PC-9 (cell line): ENCODE results near the gene C10orf67. TPM values are rescaled to one million over a fixed set of nuclear protein-coding genes. Genes with fewer than 3 reads are reported as not detected.

Source experiments
- BruUV-seq: library from RNA; stranded (reverse); fragments of 400-500 nt; replicated peaks from 2 replicates; lab custom pipeline; 2021; lab: Mats Ljungman, UMichigan
- CTCF ChIA-PET: fragments of 300-600 bp; sonication (Branson Sonifier 250); formaldehyde crosslinking; loops from one replicate; lab custom pipeline; 2022; ENCODE audit warnings: antibody characterized with exemption; lab: Charles Lee
- POLR2A ChIA-PET: fragments of 300-600 bp; sonication (Branson Sonifier 250); formaldehyde crosslinking; loops from one replicate; lab custom pipeline; 2022; ENCODE audit warnings: antibody characterized with exemption; ENCODE audit not compliant: unreplicated experiment; lab: Charles Lee
- DNase-seq, 2 experiments: peaks; one replicate each; pipeline versions ENCODE4 v3.0.0 to v3.0.0-alpha.2; 2015 to 2022; ENCODE audit warnings: mixed read lengths in 1 of 2
- H2AFZ ChIP-seq: fragments of 200-600 bp; sonication (generic); 2 replicates; pipeline ENCODE4 v1.8.1; 2017; ENCODE audit warnings: antibody characterized with exemption
- H3F3A ChIP-seq: fragments of 200-600 bp; sonication (generic); 2 replicates; pipeline ENCODE4 v1.8.1; 2017; ENCODE audit warnings: antibody characterized with exemption, mild to moderate bottlenecking, low read depth; ENCODE audit not compliant: insufficient read depth
- H3K27ac ChIP-seq: fragments of 200-600 bp; sonication (generic); 2 replicates; pipeline ENCODE4 v1.6.1; 2016; ENCODE audit warnings: mixed run types
- H3K27me3 ChIP-seq: fragments of 200-600 bp; sonication (generic); 2 replicates; pipeline ENCODE4 v1.6.1; 2016; ENCODE audit warnings: low read depth, mixed run types; ENCODE audit not compliant: insufficient read depth
- H3K36me3 ChIP-seq: fragments of 200-600 bp; sonication (generic); 2 replicates; pipeline ENCODE4 v1.6.1; 2016; ENCODE audit warnings: low read depth, mixed run types
- H3K4me1 ChIP-seq: fragments of 200-600 bp; sonication (generic); replicated peaks from 2 replicates; pipeline ENCODE4 v1.6.1; 2016; ENCODE audit warnings: mixed run types; ENCODE audit not compliant: insufficient read depth
- H3K4me2 ChIP-seq: fragments of 200-600 bp; sonication (generic); 2 replicates; pipeline ENCODE4 v1.6.1; 2017; ENCODE audit warnings: mixed run types
- H3K4me3 ChIP-seq: fragments of 200-600 bp; sonication (generic); 2 replicates; pipeline ENCODE4 v1.6.1; 2016; ENCODE audit warnings: mixed run types
- H3K79me2 ChIP-seq: fragments of 200-600 bp; sonication (generic); 2 replicates; pipeline ENCODE4 v1.6.1; 2017; ENCODE audit warnings: low read depth, mixed run types
- H3K9me2 ChIP-seq: fragments of 200-600 bp; sonication (generic); 2 replicates; pipeline ENCODE4 v1.8.1; 2017; ENCODE audit warnings: mild to moderate bottlenecking; ENCODE audit not compliant: insufficient read depth
- H3K9me3 ChIP-seq: fragments of 200-600 bp; sonication (generic); 2 replicates; pipeline ENCODE4 v1.8.1; 2016; ENCODE audit warnings: low read depth; ENCODE audit not compliant: insufficient read depth
- H4K20me1 ChIP-seq: fragments of 200-600 bp; sonication (generic); 2 replicates; pipeline ENCODE4 v1.8.1; 2017; ENCODE audit not compliant: insufficient read depth
- EZH2 ChIP-seq: fragments of 200-600 bp; sonication (generic); IDR thresholded peaks from 2 replicates; pipeline ENCODE4 v1.8.0; 2017; ENCODE audit warnings: antibody characterized with exemption, low read depth
- intact Hi-C: fragments of 100-400 bp; cut with micrococcal nuclease; formaldehyde crosslinking; loops from one replicate; pipeline ENCODE4 v1.10.0; 2022; ENCODE audit not compliant: unreplicated experiment
- total RNA-seq: library from RNA; stranded (reverse); gene quantifications from 2 replicates; pipeline ENCODE4 v1.2.3, GENCODE V29; 2021
- TF ChIP-seq, protein P1 (sequence below): fragments of 200-600 bp; sonication (generic); conservative IDR thresholded peaks from 2 replicates; pipeline ENCODE4 v1.6.1; 2017; ENCODE audit warnings: mixed run types, antibody characterized with exemption, mild to moderate bottlenecking, moderate library complexity

Gene C10orf67
- total RNA-seq, 1 experiment from 2014 or later, result 1.2 TPM

GRCh38 chr10:23345861-23346260, 1.3 kb upstream of the C10orf67 start:
- peak overlapping the region; percentile 66 for H3K4me2 ChIP-seq
- no peaks in the 10 kb centered on the region for H4K20me1 ChIP-seq
- no peaks in the 10 kb centered on the region for H3K9me2 ChIP-seq
- H3K4me3 ChIP-seq, result no peak overlapping the region
- ChIA-PET CTCF (interaction anchor here (0.5 kb wide), 1 partner anchor 101 kb away, joined by 4 read pairs; no protein-coding TSS in a partner anchor), POLR2A (interaction anchor here (0.5 to 1.9 kb wide), 3 partner anchors 87 to 718 kb away, joined by 4 to 13 read pairs (median 10); no protein-coding TSS in a partner anchor)
- no TSS peak for BruUV-seq
- peak overlapping the region; percentile 82 for H3K27ac ChIP-seq
- H3K36me3 ChIP-seq, result no peaks in the 10 kb centered on the region
- peaks cover 41% of the 10 kb centered on the region for H3K4me1 ChIP-seq
- peaks cover 20% of the 10 kb centered on the region for H3F3A ChIP-seq
- TF ChIP-seq, protein P1, sequence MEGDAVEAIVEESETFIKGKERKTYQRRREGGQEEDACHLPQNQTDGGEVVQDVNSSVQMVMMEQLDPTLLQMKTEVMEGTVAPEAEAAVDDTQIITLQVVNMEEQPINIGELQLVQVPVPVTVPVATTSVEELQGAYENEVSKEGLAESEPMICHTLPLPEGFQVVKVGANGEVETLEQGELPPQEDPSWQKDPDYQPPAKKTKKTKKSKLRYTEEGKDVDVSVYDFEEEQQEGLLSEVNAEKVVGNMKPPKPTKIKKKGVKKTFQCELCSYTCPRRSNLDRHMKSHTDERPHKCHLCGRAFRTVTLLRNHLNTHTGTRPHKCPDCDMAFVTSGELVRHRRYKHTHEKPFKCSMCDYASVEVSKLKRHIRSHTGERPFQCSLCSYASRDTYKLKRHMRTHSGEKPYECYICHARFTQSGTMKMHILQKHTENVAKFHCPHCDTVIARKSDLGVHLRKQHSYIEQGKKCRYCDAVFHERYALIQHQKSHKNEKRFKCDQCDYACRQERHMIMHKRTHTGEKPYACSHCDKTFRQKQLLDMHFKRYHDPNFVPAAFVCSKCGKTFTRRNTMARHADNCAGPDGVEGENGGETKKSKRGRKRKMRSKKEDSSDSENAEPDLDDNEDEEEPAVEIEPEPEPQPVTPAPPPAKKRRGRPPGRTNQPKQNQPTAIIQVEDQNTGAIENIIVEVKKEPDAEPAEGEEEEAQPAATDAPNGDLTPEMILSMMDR, result no peak
- TF ChIP-seq EZH2, result no peak
- no peaks in the 10 kb centered on the region; the same call in 1 of the 2 replicates for H3K79me2 ChIP-seq
- no peaks in the 10 kb centered on the region for H3K9me3 ChIP-seq
- H3K27me3 ChIP-seq, result no peaks in the 10 kb centered on the region
- intact Hi-C loops, result loop anchor here (1.0 kb wide), 1 partner anchor 38 kb away; no protein-coding TSS in a partner anchor
- DNase-seq, result peak; percentile 35 to 92
- no peak overlapping the region for H2AFZ ChIP-seq

DNA sequence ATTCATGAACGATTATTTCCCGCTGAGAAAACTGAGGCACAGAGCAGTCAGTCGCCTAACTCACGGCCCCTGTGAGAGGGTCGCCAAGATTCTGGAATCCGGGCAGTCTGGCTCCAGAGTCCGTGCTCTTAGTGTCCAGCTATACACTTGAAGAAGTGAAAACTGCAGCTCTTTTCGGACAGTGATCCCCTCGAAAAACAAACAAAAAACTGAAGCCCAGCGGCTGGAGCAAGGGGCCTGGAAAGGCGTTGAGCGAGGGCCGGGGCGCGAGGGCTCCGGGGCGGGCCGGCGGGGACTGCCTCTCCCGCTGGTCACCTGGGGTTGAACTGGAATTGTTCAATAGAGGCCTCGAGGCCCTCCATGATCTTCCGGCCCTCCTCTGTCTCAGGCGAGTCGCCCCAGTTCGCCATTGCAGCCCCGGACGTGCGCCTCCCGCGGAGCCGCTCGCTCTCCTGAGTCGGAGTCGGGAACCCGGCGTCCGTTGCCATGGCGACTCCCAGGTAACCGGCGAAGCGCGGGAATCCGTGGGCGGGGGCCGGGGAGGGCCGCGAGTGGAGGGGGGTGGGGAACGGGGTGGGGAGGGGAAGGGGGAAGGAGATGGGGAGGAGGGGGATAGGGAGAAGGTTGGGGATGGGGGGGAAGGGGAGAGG, 881 bp downstream of the C10orf67 start:
- no peaks in the 10 kb centered on the region for H3K36me3 ChIP-seq
- POLR2A ChIA-PET, result interaction anchor here (1.9 kb wide), 1 partner anchor 89 kb away, joined by 13 read pairs; no protein-coding TSS in a partner anchor
- peak overlapping the region; percentile 55 for H3K4me3 ChIP-seq
- 0 out of 2 replicates have a peak overlapping the region, but pooled peaks have one; percentile 39 for H2AFZ ChIP-seq
- H4K20me1 ChIP-seq, result no peaks in the 10 kb centered on the region
- H3K4me1 ChIP-seq, result peaks cover 62% of the 10 kb centered on the region
- no peaks in the 10 kb centered on the region for H3K9me3 ChIP-seq
- H3K79me2 ChIP-seq, result no peaks in the 10 kb centered on the region; the same call in 1 of the 2 replicates
- TSS peak; percentile 58 for BruUV-seq
- peak overlapping the region; percentile 73 for H3K4me2 ChIP-seq
- H3F3A ChIP-seq, result peaks cover 39% of the 10 kb centered on the region
- DNase-seq, result peak; percentile 38 to 71
- H3K9me2 ChIP-seq, result no peaks in the 10 kb centered on the region
- intact Hi-C loops, result loop anchor here (1.0 kb wide), 1 partner anchor 95 kb away; no protein-coding TSS in a partner anchor
- no peaks in the 10 kb centered on the region for H3K27me3 ChIP-seq
- CTCF ChIA-PET, result interaction anchor here (0.7 kb wide), 1 partner anchor 81 kb away, joined by 3 read pairs; no protein-coding TSS in a partner anchor
- TF ChIP-seq EZH2, result no peak
- TF ChIP-seq, protein P1, result no peak
- H3K27ac ChIP-seq, result no peak overlapping the region

DNA sequence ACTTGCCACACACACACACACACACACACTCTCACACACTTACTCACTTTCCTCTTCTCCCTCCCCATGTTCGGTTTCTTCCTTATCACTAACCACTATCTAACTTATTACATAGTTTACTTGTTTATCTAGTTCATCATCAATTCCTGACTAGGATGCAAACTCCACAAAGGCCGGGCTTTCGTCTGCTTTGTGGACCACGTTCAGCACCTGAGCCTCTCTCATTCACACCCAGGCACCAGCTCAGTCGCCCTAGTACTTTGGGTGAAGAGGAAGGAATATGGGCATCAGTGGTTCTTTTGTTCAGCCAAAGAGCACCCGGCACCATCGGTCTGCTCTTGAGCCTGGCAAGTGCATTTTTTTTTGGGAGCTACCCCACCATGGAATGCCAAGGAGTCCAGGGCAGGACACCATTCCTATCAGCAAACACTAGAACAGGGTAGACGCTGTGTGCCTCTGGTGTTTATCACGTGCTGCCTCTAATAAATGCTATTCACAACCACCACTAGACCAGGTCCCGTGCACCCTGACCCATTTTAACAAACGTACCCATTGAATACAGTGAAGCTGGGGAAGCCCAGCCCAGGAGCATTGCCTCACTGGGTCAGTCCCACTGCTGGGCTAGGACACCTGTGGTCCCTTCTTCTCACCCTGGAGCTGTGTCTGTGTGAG, 2.2 kb downstream of the C10orf67 start:
- POLR2A ChIA-PET, result no interaction called here
- peak in 1 of 2 experiments; percentile 42 for DNase-seq
- Histone ChIP-seq H3K9me3 (no peaks in the 10 kb centered on the region), H2AFZ (no peak overlapping the region), H3K27ac (no peak overlapping the region), H3K36me3 (no peaks in the 10 kb centered on the region), H3K4me2 (peak overlapping the region; percentile 73), H3K79me2 (no peaks in the 10 kb centered on the region; the same call in 1 of the 2 replicates), H3K4me3 (no peak overlapping the region; the same call in 1 of the 2 replicates), H3K27me3 (no peaks in the 10 kb centered on the region), H3K9me2 (no peaks in the 10 kb centered on the region), H3F3A (peaks cover 52% of the 10 kb centered on the region), H4K20me1 (no peaks in the 10 kb centered on the region), H3K4me1 (peaks cover 76% of the 10 kb centered on the region)
- intact Hi-C loops, result no loop called here
- TF ChIP-seq, protein P1, result no peak
- no peak for TF ChIP-seq EZH2
- CTCF ChIA-PET, result interaction anchor here (0.7 kb wide), 1 partner anchor 41 kb away, joined by 3 read pairs; no protein-coding TSS in a partner anchor
- BruUV-seq, result no TSS peak
